ENCODE data around the gene KLHL42. TPM values are rescaled to one million over a fixed set of nuclear protein-coding genes. Genes with fewer than 3 reads are reported as not detected.

The KLHL42 gene
- total RNA-seq, 1 experiment from 2014 or later, result 35.8 TPM

DNA sequence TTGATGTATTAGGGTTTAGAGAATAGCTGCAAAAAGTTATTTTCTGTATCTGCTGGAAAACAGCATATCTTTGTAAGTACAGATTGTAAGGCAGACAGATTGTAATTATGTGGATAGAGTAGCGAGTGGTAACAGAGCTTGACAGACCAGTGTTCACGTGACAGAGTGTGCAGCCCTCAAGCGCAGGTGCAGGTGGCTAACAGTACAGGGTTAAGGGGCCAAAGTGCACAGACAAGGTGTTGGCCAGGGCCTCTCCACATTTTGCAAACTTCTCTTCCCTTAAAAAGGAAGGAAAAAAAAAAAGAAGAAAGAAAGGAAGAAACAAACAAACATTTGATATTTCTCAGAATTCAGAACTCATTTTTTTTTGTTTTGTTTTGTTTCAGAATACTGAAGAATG, 25.2 kb upstream of the KLHL42 start:
- no peak overlapping the region for H2BK120ac ChIP-seq (ENCODE audit: low read depth, low read length, poor library complexity, severe bottlenecking)
- no peaks in the 10 kb centered on the region for H3K4me1 ChIP-seq (ENCODE audit: insufficient read depth, low read length)
- Mint-ChIP-seq H3K4me1 (no peaks in the 10 kb centered on the region), H3K4me3 (no peak overlapping the region), H3K27ac (no peak overlapping the region), H3K27me3 (ENCODE audit: low read depth) (no peaks in the 10 kb centered on the region), H3K9me3 (no peaks in the 10 kb centered on the region), H3K36me3 (ENCODE audit: insufficient read depth in 1 of 3, low read depth in 3 of 3) (peaks cover 4 to 24% (median 20%) of the 10 kb centered on the region in 3 experiments; a peak in 5 of 7 replicates)
- no peaks in the 10 kb centered on the region for H3K79me2 ChIP-seq (ENCODE audit: insufficient read depth, low read length)
- H3K4me2 ChIP-seq (ENCODE audit: insufficient read depth, insufficient read length, low read length), result no peak overlapping the region
- H3K23me2 ChIP-seq (ENCODE audit: insufficient read length, low read depth, low read length, poor library complexity, severe bottlenecking), result no peaks in the 10 kb centered on the region
- H3T11ph ChIP-seq (ENCODE audit: low read length), result no peak overlapping the region
- no peak overlapping the region for H3K18ac ChIP-seq (ENCODE audit: insufficient read length, low read depth, low read length)
- H4K8ac ChIP-seq (replicated peaks; ENCODE audit: insufficient read length, low read depth, low read length), result no peak overlapping the region
- no peaks in the 10 kb centered on the region for H3K27me3 ChIP-seq (ENCODE audit: insufficient read depth, low read length)
- no peak overlapping the region for H2BK5ac ChIP-seq (ENCODE audit: insufficient read length, low read length)
- H3K9ac ChIP-seq (ENCODE audit: extremely low read depth, insufficient read length, low read length), result no peak overlapping the region
- no peak overlapping the region for H3K4ac ChIP-seq (ENCODE audit: low read depth, low read length)
- no peak overlapping the region for H3K56ac ChIP-seq (ENCODE audit: insufficient read length, low read depth, low read length)
- H3K14ac ChIP-seq (ENCODE audit: insufficient read depth, low read length), result no peak overlapping the region
- H3K27ac ChIP-seq (ENCODE audit: insufficient read length, low read depth, low read length), result no peak overlapping the region
- no peaks in the 10 kb centered on the region for H3K9me3 ChIP-seq (ENCODE audit: control insufficient read depth, low read depth, low read length)
- no peak overlapping the region for H2BK12ac ChIP-seq (ENCODE audit: insufficient read length, low read depth, low read length)
- no peak overlapping the region for H2AK5ac ChIP-seq (ENCODE audit: insufficient read length, low read length)
- H3K79me1 ChIP-seq (ENCODE audit: insufficient read depth, low read depth, low read length, poor library complexity, severe bottlenecking), result no peaks in the 10 kb centered on the region
- H4K91ac ChIP-seq (ENCODE audit: insufficient read length, low read depth, low read length), result no peak overlapping the region
- DNase-seq, result no peak
- no peak overlapping the region for H3K23ac ChIP-seq (ENCODE audit: insufficient read length, low read depth, low read length)
- H2BK20ac ChIP-seq (ENCODE audit: low read depth, low read length, poor library complexity, severe bottlenecking), result no peak overlapping the region
- TF ChIP-seq, protein P1, sequence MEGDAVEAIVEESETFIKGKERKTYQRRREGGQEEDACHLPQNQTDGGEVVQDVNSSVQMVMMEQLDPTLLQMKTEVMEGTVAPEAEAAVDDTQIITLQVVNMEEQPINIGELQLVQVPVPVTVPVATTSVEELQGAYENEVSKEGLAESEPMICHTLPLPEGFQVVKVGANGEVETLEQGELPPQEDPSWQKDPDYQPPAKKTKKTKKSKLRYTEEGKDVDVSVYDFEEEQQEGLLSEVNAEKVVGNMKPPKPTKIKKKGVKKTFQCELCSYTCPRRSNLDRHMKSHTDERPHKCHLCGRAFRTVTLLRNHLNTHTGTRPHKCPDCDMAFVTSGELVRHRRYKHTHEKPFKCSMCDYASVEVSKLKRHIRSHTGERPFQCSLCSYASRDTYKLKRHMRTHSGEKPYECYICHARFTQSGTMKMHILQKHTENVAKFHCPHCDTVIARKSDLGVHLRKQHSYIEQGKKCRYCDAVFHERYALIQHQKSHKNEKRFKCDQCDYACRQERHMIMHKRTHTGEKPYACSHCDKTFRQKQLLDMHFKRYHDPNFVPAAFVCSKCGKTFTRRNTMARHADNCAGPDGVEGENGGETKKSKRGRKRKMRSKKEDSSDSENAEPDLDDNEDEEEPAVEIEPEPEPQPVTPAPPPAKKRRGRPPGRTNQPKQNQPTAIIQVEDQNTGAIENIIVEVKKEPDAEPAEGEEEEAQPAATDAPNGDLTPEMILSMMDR (conservative IDR thresholded peaks at IDR 0.05), result no peak
- no peaks in the 10 kb centered on the region for H4K20me1 ChIP-seq (ENCODE audit: control insufficient read depth, insufficient read depth, insufficient read length)
- H4K5ac ChIP-seq (ENCODE audit: insufficient read length, low read depth, low read length), result no peak overlapping the region
- WGBS (ENCODE audit: extremely low coverage, insufficient read length, low lambda C conversion rate), result no CpG with 5 or more reads among the region's 3 CpGs
- H2BK15ac ChIP-seq (ENCODE audit: low read depth, low read length), result no peak overlapping the region
- H2AFZ ChIP-seq (ENCODE audit: low read length), result no peak overlapping the region

All from H9 (cell line).